Neuron (in vitro differentiated cells): ENCODE measurements around the gene NR3C2.
"Not testable (repeated sequence)": the region's sequence is repeated elsewhere in the genome, so short reads cannot be mapped to it uniquely, and the experiment has no call there.

Source experiments
- H2AFZ ChIP-seq: one replicate; pipeline ENCODE4 v1.6.1; 2013; ENCODE audit warnings: low read depth, mild to moderate bottlenecking, inconsistent platforms, low read length, moderate library complexity
- H3K27me3 ChIP-seq: one replicate; pipeline ENCODE4 v1.6.1; 2013; ENCODE audit warnings: low read length; ENCODE audit not compliant: insufficient read depth
- H3K36me3 ChIP-seq: one replicate; pipeline ENCODE4 v1.6.1; 2013; ENCODE audit warnings: low read length; ENCODE audit not compliant: insufficient read depth
- H3K4me1 ChIP-seq: one replicate; pipeline ENCODE4 v1.6.1; 2013; ENCODE audit warnings: low read length; ENCODE audit not compliant: insufficient read depth
- H3K4me3 ChIP-seq: 2 replicates; pipeline ENCODE4 v1.5.1; 2013; ENCODE audit warnings: mild to moderate bottlenecking, low read length, moderate library complexity
- H3K9me3 ChIP-seq: one replicate; pipeline ENCODE4 v1.6.1; 2013; ENCODE audit warnings: low read length

Gene NR3C2

GRCh38 chr4:148101235-148101634 lies 341.0 kb downstream of the NR3C2 start:
- H3K4me1 ChIP-seq, result peaks cover 6% of the 10 kb centered on the region
- H3K9me3 ChIP-seq, result no peaks in the 10 kb centered on the region
- no peak overlapping the region for H2AFZ ChIP-seq
- no peaks in the 10 kb centered on the region for H3K27me3 ChIP-seq
- H3K4me3 ChIP-seq, result no peak overlapping the region
- H3K36me3 ChIP-seq, result no peaks in the 10 kb centered on the region

GRCh38 chr4:148097801-148098200 lies 344.4 kb downstream of the NR3C2 start:
- Histone ChIP-seq H3K9me3 (no peaks in the 10 kb centered on the region), H3K4me1 (peaks cover 6% of the 10 kb centered on the region), H3K36me3 (no peaks in the 10 kb centered on the region), H3K27me3 (no peaks in the 10 kb centered on the region), H2AFZ (no peak overlapping the region), H3K4me3 (no peak overlapping the region)

GRCh38 chr4:148095346-148095923 lies 346.8 kb downstream of the NR3C2 start:
- H3K9me3 ChIP-seq, result no peaks in the 10 kb centered on the region
- no peak overlapping the region for H3K4me3 ChIP-seq
- no peak overlapping the region for H2AFZ ChIP-seq
- no peaks in the 10 kb centered on the region for H3K27me3 ChIP-seq
- H3K36me3 ChIP-seq, result no peaks in the 10 kb centered on the region
- no peaks in the 10 kb centered on the region for H3K4me1 ChIP-seq

- Histone ChIP-seq H3K9me3 (no peaks in the 10 kb centered on the region), H2AFZ (no peak overlapping the region)
Measured at GRCh38 chr4:148094149-148094548, 348.1 kb downstream of the NR3C2 start.

GRCh38 chr4:148093065-148093464 lies 349.1 kb downstream of the NR3C2 start:
- Histone ChIP-seq H3K4me3 (no peak overlapping the region), H3K27me3 (no peaks in the 10 kb centered on the region), H2AFZ (no peak overlapping the region), H3K9me3 (no peaks in the 10 kb centered on the region), H3K36me3 (no peaks in the 10 kb centered on the region), H3K4me1 (no peaks in the 10 kb centered on the region)

More at GRCh38 chr4:148094149-148094548, 348.1 kb downstream of the NR3C2 start:
- H3K36me3 ChIP-seq, result no peaks in the 10 kb centered on the region
- H3K27me3 ChIP-seq, result no peaks in the 10 kb centered on the region
- H3K4me3 ChIP-seq, result no peak overlapping the region
- no peaks in the 10 kb centered on the region for H3K4me1 ChIP-seq

GRCh38 chr4:148092316-148093014 lies 349.7 kb downstream of the NR3C2 start:
- Histone ChIP-seq H3K36me3 (no peaks in the 10 kb centered on the region), H3K4me3 (no peak overlapping the region), H3K27me3 (no peaks in the 10 kb centered on the region), H2AFZ (no peak overlapping the region), H3K9me3 (no peaks in the 10 kb centered on the region), H3K4me1 (no peaks in the 10 kb centered on the region)

- H3K27me3 ChIP-seq, result no peaks in the 10 kb centered on the region
- H3K9me3 ChIP-seq, result no peaks in the 10 kb centered on the region
- no peaks in the 10 kb centered on the region for H3K4me1 ChIP-seq
- no peak overlapping the region for H2AFZ ChIP-seq
- no peaks in the 10 kb centered on the region for H3K36me3 ChIP-seq
- no peak overlapping the region for H3K4me3 ChIP-seq
Measured at GRCh38 chr4:148091896-148092295, 350.3 kb downstream of the NR3C2 start.

- Histone ChIP-seq H3K36me3 (no peaks in the 10 kb centered on the region), H3K4me3 (no peak overlapping the region), H2AFZ (no peak overlapping the region), H3K4me1 (no peaks in the 10 kb centered on the region), H3K27me3 (no peaks in the 10 kb centered on the region), H3K9me3 (no peaks in the 10 kb centered on the region)
Measured at GRCh38 chr4:148090503-148091476, 351.4 kb downstream of the NR3C2 start.

GRCh38 chr4:148090029-148090428 lies 352.2 kb downstream of the NR3C2 start:
- H3K36me3 ChIP-seq, result no peaks in the 10 kb centered on the region
- H3K4me3 ChIP-seq, result no peak overlapping the region
- no peaks in the 10 kb centered on the region for H3K9me3 ChIP-seq
- H2AFZ ChIP-seq, result no peak overlapping the region
- H3K27me3 ChIP-seq, result no peaks in the 10 kb centered on the region
- no peaks in the 10 kb centered on the region for H3K4me1 ChIP-seq

- Histone ChIP-seq H3K27me3 (no peaks in the 10 kb centered on the region), H2AFZ (no peak overlapping the region), H3K4me3 (no peak overlapping the region), H3K4me1 (no peaks in the 10 kb centered on the region), H3K36me3 (no peaks in the 10 kb centered on the region), H3K9me3 (no peaks in the 10 kb centered on the region)
Measured at GRCh38 chr4:148089624-148090023, 352.6 kb downstream of the NR3C2 start.

GRCh38 chr4:148083073-148083472 lies 359.1 kb downstream of the NR3C2 start:
- H3K4me3 ChIP-seq, H3K27me3 ChIP-seq, H3K36me3 ChIP-seq, H3K9me3 ChIP-seq, H3K4me1 ChIP-seq, H2AFZ ChIP-seq: not testable (repeated sequence)

GRCh38 chr4:148081745-148082144 lies 360.5 kb downstream of the NR3C2 start:
- no peaks in the 10 kb centered on the region for H3K9me3 ChIP-seq
- no peak overlapping the region for H3K4me3 ChIP-seq
- no peaks in the 10 kb centered on the region for H3K27me3 ChIP-seq
- no peak overlapping the region for H2AFZ ChIP-seq
- no peaks in the 10 kb centered on the region for H3K4me1 ChIP-seq
- H3K36me3 ChIP-seq, result no peaks in the 10 kb centered on the region

- no peak overlapping the region for H2AFZ ChIP-seq
- H3K9me3 ChIP-seq, result no peaks in the 10 kb centered on the region
- H3K4me1 ChIP-seq, result no peaks in the 10 kb centered on the region
- no peaks in the 10 kb centered on the region for H3K27me3 ChIP-seq
- no peak overlapping the region for H3K4me3 ChIP-seq
- no peaks in the 10 kb centered on the region for H3K36me3 ChIP-seq
Measured at GRCh38 chr4:148081267-148081666, 360.9 kb downstream of the NR3C2 start.
